Measurements from ENCODE around the gene SMIM7. TPM values are rescaled to one million over a fixed set of nuclear protein-coding genes. Genes with fewer than 3 reads are reported as not detected.

Gene SMIM7
- 53.8 and 58.6 TPM in 2 replicates for total RNA-seq

GRCh38 chr19:16659832-16660708 is at the start of gene SMIM7:
SMIM7 (minus strand) TSS chr19:16660144; CDS start chr19:16660110, 34 bp downstream.

DNA sequence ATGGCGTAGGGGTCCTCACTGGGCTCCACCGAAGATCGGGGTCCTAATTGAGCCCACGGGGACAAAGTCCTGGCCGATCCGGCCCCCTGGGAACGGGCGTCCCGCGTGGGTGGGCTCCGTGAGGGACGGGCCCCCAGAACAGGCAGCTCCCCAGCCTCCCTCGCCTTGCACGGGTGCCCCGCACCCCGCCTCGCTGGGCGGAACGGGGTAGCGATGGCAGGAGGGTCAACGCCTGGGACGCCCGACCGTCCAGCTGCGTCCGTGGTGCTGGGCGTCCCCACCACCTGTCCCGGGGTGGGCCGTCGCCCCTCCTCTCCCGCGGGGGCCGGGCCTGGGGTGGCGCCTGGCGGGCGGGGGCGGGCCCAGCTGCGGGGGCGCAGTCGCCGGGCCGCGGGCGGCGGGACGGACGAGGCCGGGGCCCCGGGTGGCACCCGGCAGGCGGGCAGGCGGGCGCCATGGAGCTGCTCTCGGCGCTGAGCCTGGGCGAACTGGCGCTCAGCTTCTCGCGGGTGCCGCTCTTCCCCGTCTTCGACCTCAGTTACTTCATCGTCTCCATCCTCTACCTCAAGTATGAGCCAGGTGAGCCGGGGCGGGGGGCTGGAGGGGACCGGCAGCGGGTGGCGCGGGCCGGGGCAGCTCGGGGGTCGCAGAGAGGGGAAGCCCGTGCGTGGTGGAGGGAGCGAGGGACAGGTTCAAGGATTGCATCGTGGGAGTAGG is 977 bp upstream of the SMIM7 start, which contains the start of gene TMEM38A:
TSS of gene TMEM38A (plus strand) at position 377 of the 717 bp plus-strand sequence. CDS start at position 456, 79 bp downstream.

GRCh38 chr19:16628183-16628983 is 31.6 kb downstream of the SMIM7 start, which contains the start of gene MED26:
MED26 (minus strand) TSS chr19:16628204; CDS start chr19:16627943, 261 bp downstream.

Other genes starting within 250 kb of the SMIM7 start
- 7.9 and 8.2 TPM in 2 replicates for gene EPS15L1, start 188.2 kb downstream of the SMIM7 start, total RNA-seq
- 0.79 TPM in 1 of 2 replicates, not detected in the other for gene CALR3, start 164.0 kb downstream of the SMIM7 start, total RNA-seq
- gene C19orf44, start 163.8 kb downstream of the SMIM7 start, total RNA-seq = 3.4 and 5.5 TPM in 2 replicates
- 7.4 and 11.8 TPM in 2 replicates for gene CHERP, start 117.7 kb downstream of the SMIM7 start, total RNA-seq
- 35.3 and 48.6 TPM in 2 replicates for gene SLC35E1, start 87.7 kb downstream of the SMIM7 start, total RNA-seq
- 7.5 and 12.3 TPM in 2 replicates for gene MED26, start 31.9 kb downstream of the SMIM7 start, total RNA-seq
- 0.65 and 1.2 TPM in 2 replicates for gene TMEM38A, start 995 bp upstream of the SMIM7 start, total RNA-seq
- not detected in 2 replicates for gene NWD1, start 59.7 kb upstream of the SMIM7 start, total RNA-seq
- gene SIN3B, start 169.3 kb upstream of the SMIM7 start, total RNA-seq = 29.6 and 41.6 TPM in 2 replicates
- gene F2RL3, start 228.9 kb upstream of the SMIM7 start, total RNA-seq = not detected in 2 replicates

Data from placental epithelial cell (primary cell).